ENCODE data around the gene SLC38A2.
"Not testable (repeated sequence)": the region's sequence is repeated elsewhere in the genome, so short reads cannot be mapped to it uniquely, and the experiment has no call there.

Gene SLC38A2

GRCh38 chr12:46372544-46373300 is at the start of gene SLC38A2:
Gene SLC38A2, minus strand, starts transcription at chr12:46372773. Its CDS starts 1,480 bp downstream, at chr12:46371293.
- DNase-seq = peak; percentile 67

GRCh38 chr12:46419675-46420074 is 47.1 kb upstream of the SLC38A2 start:
- no peak for DNase-seq

- no peak for DNase-seq
Measured at GRCh38 chr12:46415552-46415951, 43.0 kb upstream of the SLC38A2 start.

DNA sequence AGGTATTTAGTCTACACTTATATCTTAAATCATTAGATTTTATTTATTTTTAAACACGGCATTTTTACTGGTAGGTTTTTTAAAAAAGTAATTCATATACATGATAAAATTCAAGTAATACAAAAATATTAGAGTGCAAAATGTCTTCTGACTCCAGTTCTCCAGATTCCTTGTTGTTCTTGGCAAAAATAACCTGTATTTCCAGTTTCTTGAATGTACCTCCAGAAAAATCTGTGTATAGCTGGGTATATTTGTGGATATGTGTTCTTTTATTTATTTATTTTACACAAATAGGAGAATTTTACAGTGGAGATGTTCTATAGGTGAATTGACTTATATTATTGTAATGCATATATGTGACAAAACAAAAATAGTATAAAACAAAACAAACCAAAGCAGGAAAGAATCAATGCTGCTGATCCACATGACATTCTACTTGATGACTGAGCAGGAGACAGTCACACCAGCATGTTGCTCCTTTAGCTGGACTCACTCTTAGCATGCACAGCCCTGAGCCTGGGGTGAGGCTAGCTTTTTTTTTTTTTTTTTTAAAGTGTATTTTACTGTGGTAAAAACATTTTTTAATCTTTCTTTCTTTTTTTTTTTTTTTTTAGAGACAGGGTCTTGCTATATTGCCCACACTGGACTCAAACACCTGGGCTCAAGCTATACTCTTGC is 42.2 kb upstream of the SLC38A2 start:
- no peak for DNase-seq

- DNase-seq = no peak
Measured at GRCh38 chr12:46413368-46413767, 40.8 kb upstream of the SLC38A2 start.

DNA sequence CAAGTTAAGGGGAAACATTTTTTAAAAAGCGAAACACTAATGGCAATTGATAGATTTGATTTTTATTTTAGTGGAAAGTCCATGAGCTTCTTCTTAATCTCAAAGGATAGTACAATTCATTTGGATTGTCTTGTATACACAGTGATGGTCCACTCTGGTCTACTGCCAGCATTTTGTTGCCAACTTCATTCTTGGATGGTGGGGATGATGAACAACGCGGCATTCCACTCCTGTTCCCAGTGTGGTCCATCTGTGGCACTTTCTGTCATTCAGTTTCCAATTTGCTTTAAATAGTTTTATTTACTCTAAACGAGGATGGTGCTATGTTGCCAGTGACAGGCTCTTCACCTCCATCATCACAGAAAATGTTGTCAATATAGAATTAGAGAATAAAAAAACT is 40.3 kb upstream of the SLC38A2 start:
- no peak for DNase-seq

- DNase-seq = no peak
Measured at GRCh38 chr12:46410495-46410894, 37.9 kb upstream of the SLC38A2 start.

GRCh38 chr12:46409974-46410373 is 37.4 kb upstream of the SLC38A2 start:
- DNase-seq = no peak

- DNase-seq = no peak
Measured at GRCh38 chr12:46409342-46409741, 36.8 kb upstream of the SLC38A2 start.

GRCh38 chr12:46408441-46408840 is 35.9 kb upstream of the SLC38A2 start:
- DNase-seq = no peak

DNA sequence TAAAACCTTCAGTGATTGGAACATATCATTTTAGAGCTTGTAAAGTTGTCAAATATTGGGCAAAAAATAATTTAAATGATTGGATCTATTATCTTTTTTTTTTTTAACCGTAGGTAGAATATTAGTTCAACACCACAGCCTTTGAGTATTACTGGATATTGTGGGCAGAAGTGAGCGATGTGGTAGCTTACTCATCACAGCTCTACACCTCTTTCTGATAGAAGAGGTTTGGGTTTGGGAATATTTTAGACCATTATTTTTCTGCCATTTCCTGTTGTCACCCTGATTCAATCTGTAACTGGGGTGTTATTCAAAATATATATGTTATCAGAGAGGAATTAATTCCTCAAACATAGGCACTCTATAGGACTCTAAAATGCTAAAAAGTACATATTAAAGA is 34.8 kb upstream of the SLC38A2 start:
- no peak for DNase-seq

- no peak for DNase-seq
Measured at GRCh38 chr12:46406352-46407027, 33.9 kb upstream of the SLC38A2 start.

- no peak for DNase-seq
Measured at GRCh38 chr12:46404733-46405132, 32.2 kb upstream of the SLC38A2 start.

DNA sequence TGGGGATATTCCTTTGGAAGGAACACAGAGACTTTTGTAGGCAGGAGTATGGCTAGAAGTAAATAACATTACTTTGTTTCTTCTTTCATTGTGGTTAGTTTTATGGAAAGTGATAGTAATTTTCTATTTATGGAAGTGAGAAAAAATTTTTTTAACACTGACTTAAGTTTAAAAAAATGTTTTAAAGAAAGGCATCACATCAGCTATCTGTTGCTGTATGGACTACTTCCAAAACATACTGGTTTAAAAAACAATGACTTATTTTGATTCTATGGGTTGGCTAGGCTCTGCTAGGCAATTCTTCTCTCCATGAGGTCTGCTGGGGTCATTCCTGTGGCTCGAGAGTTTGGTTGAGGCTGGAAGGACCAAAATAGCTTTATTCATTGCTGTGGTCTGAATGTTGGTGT is 31.7 kb upstream of the SLC38A2 start:
- no peak for DNase-seq

GRCh38 chr12:46403719-46404070 is 31.1 kb upstream of the SLC38A2 start:
- DNase-seq = no peak

DNA sequence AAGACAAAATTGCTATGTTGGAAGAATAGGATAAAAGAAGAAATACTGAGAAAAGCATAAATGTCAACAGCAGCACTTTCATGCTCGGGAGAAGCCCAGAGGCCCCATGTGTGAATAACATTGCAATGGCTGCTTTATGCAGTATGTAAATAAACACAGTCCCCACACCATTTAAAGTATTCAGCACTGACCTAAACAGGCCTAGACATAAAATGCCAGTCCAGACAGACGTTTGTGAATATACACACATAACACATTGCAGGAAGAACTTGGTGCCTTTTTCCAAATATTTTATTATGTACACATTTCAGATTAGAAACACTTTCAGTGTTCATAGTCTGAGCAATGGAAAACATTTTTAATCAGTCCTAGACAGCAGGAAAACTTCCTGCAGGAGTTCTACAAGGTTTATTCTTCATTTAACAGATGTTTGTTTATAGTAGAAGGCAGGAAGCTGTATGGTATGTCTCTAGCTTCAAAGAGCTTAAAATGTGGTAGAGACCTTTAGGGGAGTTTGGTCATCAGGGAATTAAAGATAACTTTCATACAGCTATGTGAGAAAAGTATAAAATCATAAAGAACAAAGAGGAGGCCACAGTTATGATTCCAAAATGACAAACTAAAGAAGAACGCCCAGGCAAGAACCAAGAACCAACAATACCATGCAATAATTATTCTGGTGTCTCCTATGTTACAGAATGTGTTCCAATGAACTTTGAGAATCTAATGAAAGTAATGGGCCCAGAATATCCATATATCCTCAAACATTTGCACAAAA is 30.6 kb upstream of the SLC38A2 start:
- DNase-seq = no peak

- DNase-seq = no peak
Measured at GRCh38 chr12:46402451-46402850, 29.9 kb upstream of the SLC38A2 start.

DNA sequence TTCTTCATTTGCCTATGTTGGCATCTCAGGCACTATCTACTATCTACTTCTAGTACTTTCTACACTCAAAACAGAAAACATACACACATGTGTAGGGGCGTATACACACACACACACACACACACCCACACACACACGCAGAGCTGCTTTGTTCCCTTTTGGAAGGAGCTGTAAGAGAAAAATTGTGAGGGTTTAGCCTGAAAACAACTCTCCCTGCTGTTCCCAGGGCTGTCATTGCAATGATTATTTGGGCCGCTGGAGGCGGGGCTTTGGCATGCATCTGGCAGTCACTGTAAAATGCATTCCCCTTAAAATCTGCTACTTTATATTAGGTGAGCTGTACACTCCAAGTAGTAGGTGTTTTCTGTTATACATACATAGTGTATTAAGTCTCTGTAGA is 29.1 kb upstream of the SLC38A2 start:
- DNase-seq = no peak

DNA sequence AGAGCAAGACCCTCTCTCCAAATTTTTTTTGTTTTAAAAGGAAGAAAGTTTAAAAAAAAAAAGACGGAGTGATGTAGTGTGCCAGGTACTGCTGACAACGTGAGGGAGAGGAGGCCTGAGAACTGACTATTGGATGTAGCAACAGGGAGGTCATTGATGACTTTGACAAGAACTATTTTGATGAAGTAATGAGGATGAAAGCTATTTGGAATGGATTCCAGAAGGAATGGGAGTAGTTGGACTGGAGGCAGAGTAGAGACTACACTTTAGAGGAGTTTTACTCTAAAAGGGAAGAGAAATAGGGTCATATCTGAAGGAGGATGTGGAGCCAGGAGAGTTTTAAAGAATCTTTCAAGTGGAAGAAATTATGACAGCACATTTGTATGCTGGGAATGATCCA is 27.8 kb upstream of the SLC38A2 start:
- no peak for DNase-seq

- DNase-seq = not testable (repeated sequence)
Measured at GRCh38 chr12:46399461-46400248, 27.1 kb upstream of the SLC38A2 start.

DNA sequence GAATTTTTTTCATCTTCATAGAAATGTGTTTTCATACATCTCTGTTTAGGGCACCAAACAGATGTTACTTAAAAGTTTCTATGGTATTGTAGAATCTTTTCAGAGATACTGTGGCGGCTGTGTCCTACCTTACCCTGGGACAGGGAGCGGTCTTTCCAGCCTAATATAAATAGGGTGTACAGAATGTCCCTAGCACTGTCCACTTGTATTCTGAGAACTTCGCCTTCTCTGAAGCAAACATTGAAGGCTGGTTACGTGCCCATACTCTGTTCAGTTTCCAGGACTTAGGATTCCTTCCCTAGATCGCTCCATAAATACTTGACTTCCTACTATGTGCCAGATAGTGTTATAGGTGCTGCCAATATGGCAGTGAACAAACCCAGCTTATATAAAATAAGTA is 24.3 kb upstream of the SLC38A2 start:
- DNase-seq = no peak

DNA sequence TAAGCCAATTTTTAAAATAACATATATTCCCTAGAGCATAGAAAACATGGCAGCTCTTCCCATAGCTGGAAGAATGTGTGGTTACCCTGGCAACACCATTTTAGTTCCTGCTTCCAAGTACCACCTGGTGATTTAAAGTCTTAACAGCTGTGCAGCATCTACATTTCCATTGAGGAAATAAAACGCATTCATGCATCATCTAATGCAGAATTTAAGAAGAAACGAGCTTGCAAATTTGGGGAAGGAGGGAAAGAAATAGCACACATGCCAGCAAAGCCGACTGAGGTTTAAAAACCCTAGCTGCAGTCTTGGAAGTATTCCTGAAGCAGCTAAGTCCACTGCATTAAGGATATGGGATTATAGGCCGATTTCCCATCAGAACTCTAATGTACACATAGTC is 22.8 kb upstream of the SLC38A2 start:
- no peak for DNase-seq

DNA sequence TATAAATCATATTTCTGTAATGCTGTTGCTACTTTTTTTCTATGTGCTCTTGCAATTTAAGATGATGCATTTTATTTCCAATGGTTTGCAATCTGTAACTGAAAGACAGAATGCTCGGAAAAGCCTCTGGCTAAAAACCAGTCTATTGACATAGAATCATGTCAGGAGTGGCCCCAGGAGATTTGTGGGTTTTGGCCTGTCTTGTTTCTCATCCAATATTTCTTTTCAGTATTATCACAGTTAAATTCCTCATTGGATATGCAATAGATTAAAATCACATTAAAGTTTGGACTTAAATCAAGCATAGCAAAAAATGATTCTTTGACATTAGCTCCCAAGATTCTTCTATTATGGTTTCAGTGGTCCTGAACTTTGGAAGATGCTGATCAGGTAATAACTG is 19.1 kb upstream of the SLC38A2 start:
- DNase-seq = no peak
